Naive B cell (primary cell): ENCODE measurements around the gene POLR1E. TPM values are rescaled to one million over a fixed set of nuclear protein-coding genes. Genes with fewer than 3 reads are reported as not detected.
"Not testable (repeated sequence)": the region's sequence is repeated elsewhere in the genome, so short reads cannot be mapped to it uniquely, and the experiment has no call there.

ENCODE experiments used
- ATAC-seq, 2 donors: fragments of 150-1000 bp; cut with Tn5 transposase; 2 replicates each; pipeline ENCODE4 v1.10.0; 2021; ENCODE audit warnings: low read depth in 2 of 2, mild to moderate bottlenecking in 2 of 2, moderate library complexity in 2 of 2
- DNase-seq: peaks from one replicate; pipeline ENCODE4 v3.0.0; 2022
- H3K27ac Mint-ChIP-seq, 6 donors: one replicate each; pipeline ENCODE4 v1.8.0; 2020 to 2022; ENCODE audit warnings: mild to moderate bottlenecking in 6 of 6, mixed read lengths in 6 of 6, moderate library complexity in 5 of 6, inconsistent platforms in 2 of 6
- H3K27me3 Mint-ChIP-seq, 3 donors: one replicate each; pipeline ENCODE4 v1.8.0; 2021 to 2022; ENCODE audit warnings: mixed read lengths in 3 of 3, mild to moderate bottlenecking in 1 of 3
- H3K36me3 Mint-ChIP-seq, 2 donors: one replicate each; pipeline ENCODE4 v1.8.0; 2020 to 2022; ENCODE audit warnings: mixed read lengths in 2 of 2, inconsistent platforms in 1 of 2, mild to moderate bottlenecking in 1 of 2
- H3K4me1 Mint-ChIP-seq, 3 donors: one replicate each; pipeline ENCODE4 v1.8.0; 2020 to 2022; ENCODE audit warnings: mixed read lengths in 3 of 3, inconsistent platforms in 1 of 3, mild to moderate bottlenecking in 1 of 3, moderate library complexity in 1 of 3
- H3K4me3 Mint-ChIP-seq, 8 donors: one replicate each; pipeline ENCODE4 v1.8.0; 2020 to 2022; ENCODE audit warnings: mild to moderate bottlenecking in 8 of 8, mixed read lengths in 8 of 8, moderate library complexity in 8 of 8, inconsistent platforms in 2 of 8
- H3K9me3 Mint-ChIP-seq, 7 donors: one replicate each; pipeline ENCODE4 v1.8.0; 2020 to 2022; ENCODE audit warnings: mixed read lengths in 7 of 7, mild to moderate bottlenecking in 5 of 7, inconsistent platforms in 2 of 7, moderate library complexity in 1 of 7
- polyA plus RNA-seq, 6 donors: library from polyadenylated mRNA; unstranded; fragments of 300-500 nt; fragmentation: Illumina TruSeq; gene quantifications; one replicate each; pipeline ENCODE4 v1.2.3, GENCODE V29; 2021; ENCODE audit warnings: low read depth in 6 of 6

POLR1E gene
- polyA plus RNA-seq, 6 donors from 2014 or later, result 5.5 to 15.8 (median 10.4) TPM

GRCh38 chr9:37496020-37496419 lies 10.3 kb downstream of the POLR1E start:
- H3K36me3 Mint-ChIP-seq, result peaks cover 12 to 29% of the 10 kb centered on the region in 2 donors
- H3K4me3 Mint-ChIP-seq, result no peak overlapping the region
- ATAC-seq (no peak), DNase-seq (no peak)
- H3K27me3 Mint-ChIP-seq, result no peaks in the 10 kb centered on the region
- H3K9me3 Mint-ChIP-seq, result no peaks in the 10 kb centered on the region
- no peaks in the 10 kb centered on the region for H3K4me1 Mint-ChIP-seq
- peak overlapping the region in 2 of 6 donors; percentile 22 to 54 for H3K27ac Mint-ChIP-seq

- no peaks in the 10 kb centered on the region for H3K9me3 Mint-ChIP-seq
- no peak overlapping the region for H3K4me3 Mint-ChIP-seq
- peaks cover 20 to 39% of the 10 kb centered on the region in 2 donors for H3K36me3 Mint-ChIP-seq
- no peak for ATAC-seq
- DNase-seq, result no peak
- H3K27ac Mint-ChIP-seq, result no peak overlapping the region
- H3K27me3 Mint-ChIP-seq, result no peaks in the 10 kb centered on the region
- no peaks in the 10 kb centered on the region for H3K4me1 Mint-ChIP-seq
These were observed 11.6 kb downstream of the POLR1E start for GRCh38 chr9:37497320-37497719.

GRCh38 chr9:37498457-37498856 lies 12.7 kb downstream of the POLR1E start:
- DNase-seq (no peak), ATAC-seq (no peak)
- no peaks in the 10 kb centered on the region for H3K9me3 Mint-ChIP-seq
- H3K27ac Mint-ChIP-seq, result no peak overlapping the region
- no peaks in the 10 kb centered on the region for H3K27me3 Mint-ChIP-seq
- peaks cover 26 to 37% of the 10 kb centered on the region in 2 donors for H3K36me3 Mint-ChIP-seq
- H3K4me3 Mint-ChIP-seq, result no peak overlapping the region
- H3K4me1 Mint-ChIP-seq, result no peaks in the 10 kb centered on the region

DNA sequence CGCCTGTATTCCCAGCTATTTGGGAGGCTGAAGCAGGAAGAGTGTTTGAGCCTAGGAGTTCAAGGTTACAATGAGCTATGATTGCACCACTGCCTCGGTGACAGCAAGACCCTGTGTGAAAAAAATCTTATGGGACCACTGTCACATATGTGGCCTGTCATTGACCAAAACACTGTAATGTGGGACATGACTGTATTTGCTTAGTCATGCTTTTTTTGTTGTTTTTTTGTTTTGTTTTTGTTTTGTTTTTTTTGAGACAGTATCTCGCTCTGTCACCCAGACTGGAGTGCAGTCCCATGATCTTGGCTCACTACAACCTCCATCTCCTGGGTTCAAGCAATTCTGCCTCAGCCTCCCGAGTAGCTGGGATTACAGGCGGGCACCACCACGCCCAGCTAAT lies 13.5 kb downstream of the POLR1E start:
- no peak for DNase-seq
- H3K9me3 Mint-ChIP-seq, result no peaks in the 10 kb centered on the region
- peaks cover 33 to 38% of the 10 kb centered on the region in 2 donors for H3K36me3 Mint-ChIP-seq
- H3K27me3 Mint-ChIP-seq, result no peaks in the 10 kb centered on the region
- ATAC-seq, result no peak
- H3K4me1 Mint-ChIP-seq, result no peaks in the 10 kb centered on the region
- no peak overlapping the region for H3K27ac Mint-ChIP-seq
- H3K4me3 Mint-ChIP-seq, result no peak overlapping the region

- H3K9me3 Mint-ChIP-seq, result no peaks in the 10 kb centered on the region
- no peak overlapping the region for H3K4me3 Mint-ChIP-seq
- ATAC-seq, result no peak
- peaks cover 21 to 23% of the 10 kb centered on the region in 2 donors for H3K36me3 Mint-ChIP-seq
- peak overlapping the region in 3 of 6 donors; percentile 56 to 72 (median 72) for H3K27ac Mint-ChIP-seq
- H3K4me1 Mint-ChIP-seq, result peaks cover 0 to under 1% (median 0%) of the 10 kb centered on the region in 3 donors
- H3K27me3 Mint-ChIP-seq, result no peaks in the 10 kb centered on the region
- DNase-seq, result no peak
These were observed 16.3 kb downstream of the POLR1E start for GRCh38 chr9:37501957-37502596.

DNA sequence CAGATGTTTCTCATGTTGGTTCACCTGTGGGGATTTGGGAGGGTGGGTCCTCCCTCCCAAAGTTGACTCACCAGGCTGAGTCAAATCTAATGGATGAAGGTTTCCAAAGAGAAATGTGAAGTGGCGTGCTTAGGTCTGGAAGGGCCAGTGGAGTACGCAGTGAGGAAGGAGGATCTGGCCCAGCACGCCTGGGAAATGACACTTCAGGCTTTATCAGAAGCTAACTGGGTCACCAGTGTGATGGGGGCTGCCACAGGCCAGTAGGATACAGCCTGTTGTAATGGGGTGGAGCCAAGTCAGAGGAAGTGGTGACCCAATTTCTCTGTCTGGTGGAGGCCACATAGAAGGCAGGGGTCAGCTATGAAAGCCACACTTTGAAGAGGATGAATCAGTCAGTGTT lies 18.0 kb downstream of the POLR1E start:
- Mint-ChIP-seq H3K27ac (peak overlapping the region in 2 of 6 donors; percentile 72 to 77), H3K4me1 (peaks cover 0 to 9% (median 5%) of the 10 kb centered on the region in 3 donors), H3K27me3 (no peaks in the 10 kb centered on the region), H3K4me3 (no peak overlapping the region), H3K9me3 (no peaks in the 10 kb centered on the region), H3K36me3 (peaks cover 21 to 23% of the 10 kb centered on the region in 2 donors)
- ATAC-seq (no peak), DNase-seq (no peak)

- H3K27me3 Mint-ChIP-seq, result no peaks in the 10 kb centered on the region
- peaks cover 21 to 23% of the 10 kb centered on the region in 2 donors for H3K36me3 Mint-ChIP-seq
- peak overlapping the region in 1 of 6 donors; percentile 62 for H3K27ac Mint-ChIP-seq
- H3K4me3 Mint-ChIP-seq, result no peak overlapping the region
- no peak for DNase-seq
- H3K9me3 Mint-ChIP-seq, result no peaks in the 10 kb centered on the region
- H3K4me1 Mint-ChIP-seq, result peaks cover 0 to 17% (median 11%) of the 10 kb centered on the region in 3 donors
- ATAC-seq, result no peak
These were observed 18.9 kb downstream of the POLR1E start for GRCh38 chr9:37504605-37505004.

- H3K36me3 Mint-ChIP-seq, result peaks cover 13% of the 10 kb centered on the region in 2 donors
These were observed 21.9 kb downstream of the POLR1E start for GRCh38 chr9:37507566-37508134.

GRCh38 chr9:37508135-37508833 lies 22.5 kb downstream of the POLR1E start:
- Mint-ChIP-seq H3K4me3 (no peak overlapping the region), H3K27me3 (no peaks in the 10 kb centered on the region), H3K27ac (peak overlapping the region in 4 of 6 donors; percentile 16 to 79 (median 46)), H3K4me1 (peaks cover 9 to 23% (median 16%) of the 10 kb centered on the region in 3 donors), H3K36me3 (peaks cover 8 to 9% of the 10 kb centered on the region in 2 donors), H3K9me3 (no peaks in the 10 kb centered on the region)
- no peak for DNase-seq
- ATAC-seq, result no peak

More at GRCh38 chr9:37507566-37508134, 21.9 kb downstream of the POLR1E start:
- DNase-seq, result no peak
- ATAC-seq, result no peak
- H3K27ac Mint-ChIP-seq, result peak overlapping the region in 1 of 6 donors; percentile 79
- H3K4me1 Mint-ChIP-seq, result peaks cover 9 to 23% (median 16%) of the 10 kb centered on the region in 3 donors
- no peaks in the 10 kb centered on the region for H3K27me3 Mint-ChIP-seq
- no peak overlapping the region for H3K4me3 Mint-ChIP-seq
- H3K9me3 Mint-ChIP-seq, result no peaks in the 10 kb centered on the region

GRCh38 chr9:37508834-37509206 lies 23.1 kb downstream of the POLR1E start:
- Mint-ChIP-seq H3K27ac (peak overlapping the region in 3 of 6 donors; percentile 7 to 58 (median 16)), H3K4me1 (peaks cover 9 to 23% (median 16%) of the 10 kb centered on the region in 3 donors), H3K36me3 (peaks cover 2 to 3% of the 10 kb centered on the region in 2 donors), H3K27me3 (no peaks in the 10 kb centered on the region), H3K9me3 (no peaks in the 10 kb centered on the region), H3K4me3 (no peak overlapping the region)
- ATAC-seq (peak; percentile 41 to 52), DNase-seq (no peak)

DNA sequence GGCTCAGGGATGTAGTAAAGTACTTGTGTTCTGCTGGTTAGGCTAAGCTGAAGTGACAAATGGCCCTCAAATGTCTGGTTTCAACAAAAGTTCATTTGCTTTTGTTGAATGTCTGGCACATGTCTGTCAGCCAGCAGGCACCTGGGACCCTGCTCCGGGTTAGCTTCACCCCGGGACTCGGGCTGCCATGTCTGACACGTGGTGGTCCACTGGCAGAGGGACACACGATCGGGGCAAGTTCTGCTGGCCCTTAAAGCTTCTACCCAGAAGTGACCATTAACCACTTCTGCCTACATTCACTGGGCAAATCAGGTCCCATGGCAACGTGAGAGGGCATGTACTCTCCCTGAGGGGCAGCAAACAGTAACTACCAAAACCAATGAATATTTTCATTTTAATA lies 23.8 kb downstream of the POLR1E start:
- Mint-ChIP-seq H3K27ac (peak overlapping the region in 1 of 6 donors; percentile 59), H3K9me3 (no peaks in the 10 kb centered on the region), H3K4me1 (peaks cover 9 to 23% (median 16%) of the 10 kb centered on the region in 3 donors), H3K36me3 (no peaks in the 10 kb centered on the region), H3K4me3 (no peak overlapping the region), H3K27me3 (no peaks in the 10 kb centered on the region)
- DNase-seq (no peak), ATAC-seq (no peak)

DNA sequence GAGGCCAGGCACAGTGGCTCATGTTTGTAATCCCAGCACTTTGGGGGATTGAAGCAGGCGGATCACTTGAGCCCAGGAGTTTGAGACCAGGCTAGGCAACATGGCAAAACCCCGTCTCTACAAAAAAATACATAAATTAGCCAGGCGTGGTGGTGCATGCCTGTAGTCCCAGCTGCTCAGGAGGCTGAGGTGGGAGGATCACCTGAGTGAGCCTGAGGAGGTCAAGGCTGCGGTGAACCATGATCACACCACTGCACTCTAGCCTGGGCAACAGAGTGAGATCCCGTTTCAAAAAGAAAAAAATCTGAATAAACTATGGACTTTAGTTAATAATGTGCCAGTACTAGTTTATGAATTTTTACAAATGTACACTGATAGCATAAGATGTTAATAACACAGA lies 24.3 kb downstream of the POLR1E start:
- ATAC-seq, result not testable (repeated sequence)

GRCh38 chr9:37511016-37512010 lies 25.6 kb downstream of the POLR1E start:
- H3K36me3 Mint-ChIP-seq, result no peaks in the 10 kb centered on the region

More for the DNA sequence above, 24.3 kb downstream of the POLR1E start:
- peak overlapping the region in 1 of 6 donors; percentile 44 for H3K27ac Mint-ChIP-seq
- H3K36me3 Mint-ChIP-seq, DNase-seq, H3K4me3 Mint-ChIP-seq, H3K9me3 Mint-ChIP-seq, H3K27me3 Mint-ChIP-seq: not testable (repeated sequence)
- H3K4me1 Mint-ChIP-seq, result peaks cover 9 to 23% (median 16%) of the 10 kb centered on the region in 3 donors

More at GRCh38 chr9:37511016-37512010, 25.6 kb downstream of the POLR1E start:
- ATAC-seq (peak; percentile 51 to 58), DNase-seq (no peak)
- Mint-ChIP-seq H3K27me3 (no peaks in the 10 kb centered on the region), H3K4me3 (no peak overlapping the region), H3K27ac (peak overlapping the region in 3 of 6 donors; percentile 34 to 70 (median 51)), H3K9me3 (no peaks in the 10 kb centered on the region), H3K4me1 (peaks cover 9 to 23% (median 16%) of the 10 kb centered on the region in 3 donors)
